ENCODE data around the gene SIGLEC7.

GRCh38 chr19:51187395-51188226 lies 45.5 kb downstream of the SIGLEC7 start:
- TF ChIP-seq CTCF (IDR thresholded peaks at IDR 0.05) (no peak), POLR2A (IDR thresholded peaks at IDR 0.05) (no peak)

Measured in heart left ventricle (tissue), 13 donors.